NCI-H1048 (cell line): ENCODE results near the gene TMEM131.
"Not testable (repeated sequence)": the region's sequence is repeated elsewhere in the genome, so short reads cannot be mapped to it uniquely, and the experiment has no call there.

ENCODE experiments used
- DNase-seq: peaks from one replicate; lab custom pipeline; 2025; lab: John Stamatoyannopoulos, UW

The TMEM131 gene

GRCh38 chr2:97858442-97858841 lies 137.3 kb downstream of the TMEM131 start:
- no peak for DNase-seq

GRCh38 chr2:97857553-97857952 lies 138.2 kb downstream of the TMEM131 start:
- no peak for DNase-seq

- not testable (repeated sequence) for DNase-seq
These were observed 142.7 kb downstream of the TMEM131 start for GRCh38 chr2:97853057-97853456.

- no peak for DNase-seq
These were observed 144.6 kb downstream of the TMEM131 start for GRCh38 chr2:97851172-97851571.

GRCh38 chr2:97849881-97850528 lies 145.7 kb downstream of the TMEM131 start:
- no peak for DNase-seq

- no peak for DNase-seq
These were observed 147.4 kb downstream of the TMEM131 start for GRCh38 chr2:97848306-97848705.

- DNase-seq, result not testable (repeated sequence)
These were observed 149.0 kb downstream of the TMEM131 start for GRCh38 chr2:97846716-97847115.

GRCh38 chr2:97845818-97846217 lies 149.9 kb downstream of the TMEM131 start:
- no peak for DNase-seq

- no peak for DNase-seq
These were observed 150.6 kb downstream of the TMEM131 start for GRCh38 chr2:97845133-97845532.

- DNase-seq, result no peak
These were observed 151.4 kb downstream of the TMEM131 start for GRCh38 chr2:97844311-97844859.

- DNase-seq, result no peak
These were observed 155.6 kb downstream of the TMEM131 start for GRCh38 chr2:97840198-97840597.

- DNase-seq, result no peak
These were observed 161.1 kb downstream of the TMEM131 start for GRCh38 chr2:97834610-97835009.

- DNase-seq, result no peak
These were observed 164.6 kb downstream of the TMEM131 start for GRCh38 chr2:97831121-97831520.

GRCh38 chr2:97829255-97829654 lies 166.5 kb downstream of the TMEM131 start:
- DNase-seq, result not testable (repeated sequence)

- not testable (repeated sequence) for DNase-seq
These were observed 168.7 kb downstream of the TMEM131 start for GRCh38 chr2:97827013-97827412.

GRCh38 chr2:97826266-97826847 lies 169.4 kb downstream of the TMEM131 start:
- not testable (repeated sequence) for DNase-seq

- DNase-seq, result not testable (repeated sequence)
These were observed 171.7 kb downstream of the TMEM131 start for GRCh38 chr2:97824011-97824410.

- DNase-seq, result not testable (repeated sequence)
These were observed 173.9 kb downstream of the TMEM131 start for GRCh38 chr2:97821862-97822261.

GRCh38 chr2:97819754-97820153 lies 176.0 kb downstream of the TMEM131 start:
- DNase-seq, result no peak

GRCh38 chr2:97816411-97816810 lies 179.3 kb downstream of the TMEM131 start:
- DNase-seq, result no peak

GRCh38 chr2:97812931-97813330 lies 182.8 kb downstream of the TMEM131 start:
- no peak for DNase-seq

- DNase-seq, result no peak
These were observed 186.9 kb downstream of the TMEM131 start for GRCh38 chr2:97808816-97809215.
